Aorta (tissue), 5 donors: ENCODE measurements around the gene NACC2. TPM values are rescaled to one million over a fixed set of nuclear protein-coding genes. Genes with fewer than 3 reads are reported as not detected.

Experiments
- ATAC-seq: fragments of 200-7000 bp; cut with Tn5 transposase; one replicate; pipeline ENCODE4 v1.9.1; 2022; ENCODE audit warnings: moderate library complexity; ENCODE audit not compliant: low FRiP score
- DNase-seq, 2 donors: peaks; one replicate each; pipeline ENCODE4 v3.0.0-alpha.2; 2020
- H3K27ac ChIP-seq, 2 donors: one replicate each; pipeline ENCODE4 v1.5.1; 2013; ENCODE audit warnings: low read length in 2 of 2, mild to moderate bottlenecking in 2 of 2, moderate library complexity in 2 of 2, control low read depth in 1 of 2, inconsistent platforms in 1 of 2, low read depth in 1 of 2
- H3K27me3 ChIP-seq, 2 donors: one replicate each; pipeline ENCODE4 v1.6.1; 2013; ENCODE audit warnings: control low read depth in 1 of 2, low read length in 1 of 2, mild to moderate bottlenecking in 1 of 2, moderate library complexity in 1 of 2; ENCODE audit not compliant: insufficient read depth in 2 of 2, control insufficient read depth in 1 of 2
- H3K36me3 ChIP-seq, 2 donors: one replicate each; pipeline ENCODE4 v1.6.1; 2013; ENCODE audit warnings: control low read depth in 1 of 2, low read length in 1 of 2, mild to moderate bottlenecking in 1 of 2; ENCODE audit not compliant: insufficient read depth in 2 of 2, control insufficient read depth in 1 of 2
- H3K4me1 ChIP-seq, 2 donors: one replicate each; pipeline ENCODE4 v1.6.1; 2013; ENCODE audit warnings: low read length in 2 of 2, control low read depth in 1 of 2, mild to moderate bottlenecking in 1 of 2, moderate library complexity in 1 of 2; ENCODE audit not compliant: insufficient read depth in 2 of 2, control insufficient read depth in 1 of 2
- H3K4me3 ChIP-seq, 2 donors: one replicate each; pipeline ENCODE4 v1.5.1; 2013; ENCODE audit warnings: low read length in 2 of 2, control low read depth in 1 of 2, mild to moderate bottlenecking in 1 of 2
- H3K9me3 ChIP-seq: one replicate; pipeline ENCODE4 v1.6.1; 2013; ENCODE audit warnings: mild to moderate bottlenecking, low read length; ENCODE audit not compliant: control insufficient read depth
- WGBS, 2 donors: extraction: QIAGEN DNeasy Blood & Tissue Kit; methylation state at CpG; one replicate each; pipeline ENCODE4 v1.1.7; 2013; 5-methylcytosine and 5-hydroxymethylcytosine counted together
- intact Hi-C, 2 donors: fragments of 100-400 bp; cut with DNase I; formaldehyde crosslinking; loops; one replicate each; pipeline versions ENCODE4 v1.14.2 to v1.15.0; 2022
- polyA plus RNA-seq, 2 donors: library from polyadenylated mRNA; stranded (reverse); fragments of 200-250 nt; gene quantifications; one replicate each; pipeline ENCODE4 v1.2.3, GENCODE V29; 2013
- total RNA-seq, 2 donors: library from RNA; stranded (reverse); fragmentation: NEBNext Ultra II Directional; extraction: Animal tissue kit (Norgen Biotek cat#: 25700); gene quantifications; one replicate each; pipeline ENCODE4 v1.2.1, GENCODE V29; 2021
- donor health status: healthy with polysubstance abuse.
- donor health status: Bipolar disorder and iron deficiency.
- donor health status: DM: no; HTN: no; CAD: no.
- donor health status: DM: no; HTN: no; CAD: no.
- donor health status: DM: yes; HTN: yes; CAD: no.

The NACC2 gene
- total and polyA plus RNA-seq, 4 donors: 10.5 to 61.0 (median 31.5) TPM

- H3K4me1 ChIP-seq: no peaks in the 10 kb centered on the region
- no peaks in the 10 kb centered on the region for H3K36me3 ChIP-seq
- no peaks in the 10 kb centered on the region for H3K9me3 ChIP-seq
- H3K27me3 ChIP-seq: no peaks in the 10 kb centered on the region
- 87 to 90% methylated on average over 27 of the region's 27 CpGs for WGBS, 2 donors
- DNase-seq: no peak
- intact Hi-C loops: loop anchor here in 1 of 2 donors (2.0 kb wide), 1 partner anchor 97 kb away; no protein-coding TSS in a partner anchor
- no peak overlapping the region for H3K27ac ChIP-seq
- no peak for ATAC-seq
- no peak overlapping the region for H3K4me3 ChIP-seq
These were observed 101.2 kb downstream of the NACC2 start for GRCh38 chr9:135993765-135994500.

GRCh38 chr9:135993409-135993742, 101.7 kb downstream of the NACC2 start:
- no peaks in the 10 kb centered on the region for H3K4me1 ChIP-seq
- ATAC-seq: no peak
- 76 to 84% methylated on average over 13 of the region's 13 CpGs for WGBS, 2 donors
- H3K36me3 ChIP-seq: no peaks in the 10 kb centered on the region
- H3K27me3 ChIP-seq: no peaks in the 10 kb centered on the region
- no peak for DNase-seq
- no peak overlapping the region for H3K27ac ChIP-seq
- intact Hi-C loops: loop anchor here in 1 of 2 donors (2.0 kb wide), 1 partner anchor 97 kb away; no protein-coding TSS in a partner anchor
- H3K4me3 ChIP-seq: no peak overlapping the region
- no peaks in the 10 kb centered on the region for H3K9me3 ChIP-seq

- no peaks in the 10 kb centered on the region for H3K4me1 ChIP-seq
- 7 to 10% methylated on average over 26 to 32 of the region's 32 CpGs for WGBS, 2 donors
- H3K9me3 ChIP-seq: no peaks in the 10 kb centered on the region
- peak; percentile 91 to 92 for DNase-seq
- no peak overlapping the region for H3K27ac ChIP-seq
- H3K36me3 ChIP-seq: no peaks in the 10 kb centered on the region
- H3K27me3 ChIP-seq: no peaks in the 10 kb centered on the region
- intact Hi-C loops: loop anchor here in 1 of 2 donors (2.0 kb wide), 1 partner anchor 98 kb away; no protein-coding TSS in a partner anchor
- no peak overlapping the region for H3K4me3 ChIP-seq
- peak; percentile 84 for ATAC-seq
These were observed 102.3 kb downstream of the NACC2 start for GRCh38 chr9:135992486-135993408.

- Histone ChIP-seq H3K27ac (no peak overlapping the region), H3K27me3 (no peaks in the 10 kb centered on the region), H3K9me3 (no peaks in the 10 kb centered on the region), H3K36me3 (no peaks in the 10 kb centered on the region), H3K4me3 (no peak overlapping the region), H3K4me1 (no peaks in the 10 kb centered on the region)
- DNase-seq: no peak
- ATAC-seq: no peak
- 72 to 83% methylated on average over 17 to 18 of the region's 18 CpGs for WGBS, 2 donors
- intact Hi-C loops: loop anchor here in 1 of 2 donors (2.0 kb wide), 1 partner anchor 99 kb away; no protein-coding TSS in a partner anchor
These were observed 103.3 kb downstream of the NACC2 start for GRCh38 chr9:135991771-135992170.

GRCh38 chr9:135990468-135991429, 104.3 kb downstream of the NACC2 start:
- Histone ChIP-seq H3K9me3 (no peaks in the 10 kb centered on the region), H3K27ac (no peak overlapping the region), H3K36me3 (no peaks in the 10 kb centered on the region), H3K4me3 (no peak overlapping the region), H3K27me3 (no peaks in the 10 kb centered on the region), H3K4me1 (no peaks in the 10 kb centered on the region)
- WGBS, 2 donors: 32 to 35% methylated on average over 19 to 21 of the region's 21 CpGs
- peak; percentile 44 for ATAC-seq
- DNase-seq: peak in 1 of 2 donors; percentile 86
- intact Hi-C loops: no loop called here

- ATAC-seq: no peak
- Histone ChIP-seq H3K4me1 (no peaks in the 10 kb centered on the region), H3K9me3 (no peaks in the 10 kb centered on the region), H3K27ac (no peak overlapping the region), H3K4me3 (no peak overlapping the region), H3K36me3 (no peaks in the 10 kb centered on the region), H3K27me3 (no peaks in the 10 kb centered on the region)
- intact Hi-C loops: no loop called here
- peak in 1 of 2 donors; percentile 66 for DNase-seq
- WGBS, 2 donors: 24 to 26% methylated on average over 32 to 36 of the region's 36 CpGs
These were observed 105.2 kb downstream of the NACC2 start for GRCh38 chr9:135989722-135990467.

GRCh38 chr9:135989157-135989556, 105.9 kb downstream of the NACC2 start:
- no peak for DNase-seq

More at GRCh38 chr9:135989157-135989556, 105.9 kb downstream of the NACC2 start:
- intact Hi-C loops: no loop called here
- H3K9me3 ChIP-seq: no peaks in the 10 kb centered on the region
- H3K27ac ChIP-seq: no peak overlapping the region
- WGBS, 2 donors: 89 to 95% methylated on average over 8 of the region's 8 CpGs
- no peaks in the 10 kb centered on the region for H3K36me3 ChIP-seq
- H3K4me3 ChIP-seq: no peak overlapping the region
- no peak for ATAC-seq
- H3K4me1 ChIP-seq: no peaks in the 10 kb centered on the region
- no peaks in the 10 kb centered on the region for H3K27me3 ChIP-seq
